K562 (cell line): ENCODE measurements around the gene PCED1B. TPM values are rescaled to one million over a fixed set of nuclear protein-coding genes. Genes with fewer than 3 reads are reported as not detected.
A peak's percentile ranks its signal among the peaks of the same experiment; 100 is the strongest.

Source experiments
- ATAC-seq: fragments of 200-7000 bp; cut with Tn5 transposase; 3 replicates; pipeline ENCODE4 v1.9.1; 2020; ENCODE audit warnings: moderate library complexity
- BruUV-seq: library from RNA; stranded (reverse); fragments of 400-500 nt; replicated peaks from 2 replicates; lab custom pipeline; 2021; lab: Mats Ljungman, UMichigan
- CTCF ChIA-PET: fragments of 300-600 bp; formaldehyde crosslinking; extraction: SDS; loops from one replicate; lab custom pipeline; 2021; ENCODE audit warnings: low intra/inter-chr PET ratio; lab: Yijun Ruan, JAX
- POLR2A ChIA-PET: fragments of 300-600, 350-650 bp; sonication (Branson Sonifier 250); formaldehyde crosslinking; extraction: SDS; loops from one replicate; lab custom pipeline; 2021; ENCODE audit warnings: antibody characterized with exemption, inconsistent platforms; lab: Yijun Ruan, JAX
- DNase-seq, 4 experiments: peaks; one replicate each; pipeline versions ENCODE4 v3.0.0 to v3.0.0-alpha.2; 2011 to 2018; ENCODE audit warnings: low spot score in 3 of 4, mixed read lengths in 3 of 4; ENCODE audit errors: extremely low read depth in 1 of 4
- FAIRE-seq: peaks from 2 replicates; lab custom pipeline; 2011; peaks lifted over from hg19 to GRCh38; lab: Jason Lieb, UNC
- H2AFZ ChIP-seq: 2 replicates; pipeline ENCODE4 v1.6.0; 2011; ENCODE audit warnings: low read depth, low read length, control low read depth, inconsistent platforms
- H3K27ac ChIP-seq: fragments of 200-600 bp; 3 replicates; pipeline ENCODE4 v1.8.0; 2011; ENCODE audit warnings: low read depth, mild to moderate bottlenecking, control low read depth, inconsistent platforms, low read length, moderate library complexity, mixed read lengths; ENCODE audit errors: extremely low read depth
- H3K27me3 ChIP-seq, 2 experiments: fragments of 300-600 bp in 1 of 2; 2 replicates in 1 of 2; 3 replicates in 1 of 2; pipeline versions ENCODE4 v1.6.0 to v1.8.0; 2011; ENCODE audit warnings: inconsistent platforms in 2 of 2, low read length in 2 of 2, mild to moderate bottlenecking in 1 of 2, mixed read lengths in 1 of 2, moderate library complexity in 1 of 2; ENCODE audit not compliant: control insufficient read depth in 2 of 2, insufficient read depth in 2 of 2
- H3K36me3 ChIP-seq: fragments of 300-600 bp; 3 replicates; pipeline ENCODE4 v1.8.0; 2011; ENCODE audit warnings: mild to moderate bottlenecking, low read length, inconsistent platforms; ENCODE audit not compliant: control insufficient read depth, insufficient read depth
- H3K4me1 ChIP-seq, 2 experiments: fragments of 200-600 bp in 1 of 2; replicated peaks in 1 of 2; 2 replicates in 1 of 2; 3 replicates in 1 of 2; pipeline versions ENCODE4 v1.5.1 to v1.8.0; 2011; ENCODE audit warnings: inconsistent platforms in 2 of 2, low read length in 2 of 2, mild to moderate bottlenecking in 1 of 2, mixed read lengths in 1 of 2, moderate library complexity in 1 of 2; ENCODE audit not compliant: control insufficient read depth in 2 of 2, insufficient read depth in 2 of 2
- H3K4me2 ChIP-seq: 2 replicates; pipeline ENCODE4 v1.6.1; 2011; ENCODE audit warnings: low read length, control low read depth, inconsistent platforms, mixed read lengths; ENCODE audit not compliant: insufficient read depth
- H3K4me3 ChIP-seq: fragments of 200-600 bp; sonication (generic), shearing (Covaris generic); 2 replicates; pipeline ENCODE4 v1.5.1; 2016; ENCODE audit warnings: control low read depth, inconsistent platforms
- H3K79me2 ChIP-seq: fragments of 200-600 bp; 3 replicates; pipeline ENCODE4 v1.8.0; 2011; ENCODE audit warnings: low read length, inconsistent platforms; ENCODE audit not compliant: control insufficient read depth, insufficient read depth
- H3K9ac ChIP-seq, 2 experiments: 2 replicates each; pipeline versions ENCODE4 v1.6.0 to v1.6.1; 2011; ENCODE audit warnings: low read depth in 2 of 2, low read length in 2 of 2, control low read depth in 1 of 2, inconsistent platforms in 1 of 2, mild to moderate bottlenecking in 1 of 2, mixed read lengths in 1 of 2; ENCODE audit not compliant: insufficient read depth in 1 of 2
- H3K9me1 ChIP-seq: one replicate; pipeline ENCODE4 v1.6.0; 2011; ENCODE audit warnings: inconsistent platforms, mild to moderate bottlenecking, low read length, moderate library complexity; ENCODE audit not compliant: control insufficient read depth, insufficient read depth
- H3K9me3 ChIP-seq: replicated peaks from 2 replicates; pipeline ENCODE4 v1.5.1; 2011; ENCODE audit warnings: low read depth, low read length, inconsistent platforms; ENCODE audit not compliant: control insufficient read depth, insufficient read depth
- H4K20me1 ChIP-seq: replicated peaks from 2 replicates; pipeline ENCODE4 v1.6.1; 2011; ENCODE audit warnings: low read length, inconsistent platforms, mixed read lengths; ENCODE audit not compliant: control insufficient read depth, insufficient read depth
- CREM ChIP-seq: IDR thresholded peaks from 2 replicates; pipeline ENCODE4 v1.6.1; 2014; ENCODE audit warnings: antibody characterized with exemption, low read depth
- CXXC5 ChIP-seq: fragments of 250-450 bp; sonication (Bioruptor Pico); IDR thresholded peaks from 2 replicates; pipeline ENCODE4 v1.8.0; 2022; ENCODE audit warnings: inconsistent platforms, mild to moderate bottlenecking, moderate library complexity
- HLTF ChIP-seq: fragments of 450-650 bp; IDR thresholded peaks from 2 replicates; pipeline ENCODE4 v1.6.1; 2016
- ILK ChIP-seq: fragments of 450-650 bp; IDR thresholded peaks from 2 replicates; pipeline ENCODE4 v1.6.1; 2016; ENCODE audit warnings: missing genetic modification characterization, low read depth, mild to moderate bottlenecking, missing compliant biosample characterization, moderate library complexity, borderline replicate concordance
- NR2F6 ChIP-seq: fragments of 450-650 bp; formaldehyde crosslinking; IDR thresholded peaks from 2 replicates; pipeline ENCODE4 v1.4.0; 2020; ENCODE audit warnings: mild to moderate bottlenecking
- SP1 ChIP-seq: sonication (generic); formaldehyde crosslinking; IDR thresholded peaks from 2 replicates; pipeline ENCODE4 v1.8.1; 2022; ENCODE audit warnings: mild to moderate bottlenecking, missing genetic modification reagents
- TARDBP ChIP-seq: fragments of 450-650 bp; IDR thresholded peaks from 2 replicates; pipeline ENCODE4 v1.6.1; 2016
- WGBS: fragments of 100-300 bp; shearing (Covaris generic); methylation state at CpG from one replicate; pipeline ENCODE4 v1.1.6; 2016; ENCODE audit warnings: low coverage, mixed read lengths; ENCODE audit not compliant: insufficient coverage; ENCODE audit errors: missing lambda C conversion rate; 5-methylcytosine and 5-hydroxymethylcytosine counted together
- in situ Hi-C: fragments of 300-500 bp; cut with MboI; formaldehyde crosslinking; loops from 4 replicates; pipeline ENCODE4 v1.15.0; 2018; ENCODE audit warnings: inconsistent platforms, mixed read lengths
- intact Hi-C: fragments of 100-400 bp; cut with micrococcal nuclease; formaldehyde crosslinking; loops from 2 replicates; pipeline ENCODE4 v1.14.2; 2022
- polyA plus RNA-seq, 8 experiments: library from polyadenylated mRNA; depleted of rRNA in 4 of 8; stranded (reverse) in 5 of 8; unstranded in 3 of 8; fragments of >200 nt; fragmentation: Nextera tagmentation in 2 of 8; fragmentation: Illumina TruSeq in 1 of 8; extraction: Ambion mirVana in 2 of 8; extraction: Trizol in 1 of 8; gene quantifications; 2 replicates each; pipeline versions ENCODE4 v1.2.1 to v1.2.3, GENCODE V29; 2011 to 2014; ENCODE audit warnings: inconsistent platforms in 1 of 8, missing spikeins in 1 of 8
- total RNA-seq, 7 experiments: library from RNA; depleted of rRNA in 6 of 7; stranded (reverse); fragments of >200 nt in 6 of 7; fragmentation: Illumina TruSeq in 2 of 7; extraction: Trizol in 2 of 7; gene quantifications; 2 replicates each; pipeline versions ENCODE4 v1.2.1 to v1.2.3, GENCODE V29; 2011 to 2021; ENCODE audit warnings: low replicate concordance in 1 of 7
- TF ChIP-seq, protein P1 (sequence below): fragments of 150-350 bp; IDR thresholded peaks from 2 replicates; pipeline ENCODE4 v1.6.1; 2014; ENCODE audit warnings: low read depth, mild to moderate bottlenecking, low read length, borderline replicate concordance
- TF ChIP-seq, protein P2 (sequence below): fragments of 250-450 bp; sonication (Bioruptor Pico); IDR thresholded peaks from 2 replicates; pipeline ENCODE4 v1.9.0; 2021; ENCODE audit warnings: mild to moderate bottlenecking, inconsistent platforms
- TF ChIP-seq, protein P3 (sequence below): fragments of 450-650 bp; IDR thresholded peaks from 2 replicates; pipeline ENCODE4 v1.6.1; 2017; ENCODE audit warnings: antibody characterized with exemption, mild to moderate bottlenecking
- TF ChIP-seq, protein P4 (sequence below): fragments of 450-650 bp; formaldehyde crosslinking; conservative IDR thresholded peaks from 2 replicates; pipeline ENCODE4 v1.4.0; 2022; ENCODE audit warnings: mild to moderate bottlenecking, missing genetic modification characterization

Gene PCED1B
- total and polyA plus RNA-seq, 9 of the 15 experiments (the other 6 are each of a cell fraction or from before 2014, with no cell fraction given), result 1.2 to 9.3 (median 2.5) TPM

DNA sequence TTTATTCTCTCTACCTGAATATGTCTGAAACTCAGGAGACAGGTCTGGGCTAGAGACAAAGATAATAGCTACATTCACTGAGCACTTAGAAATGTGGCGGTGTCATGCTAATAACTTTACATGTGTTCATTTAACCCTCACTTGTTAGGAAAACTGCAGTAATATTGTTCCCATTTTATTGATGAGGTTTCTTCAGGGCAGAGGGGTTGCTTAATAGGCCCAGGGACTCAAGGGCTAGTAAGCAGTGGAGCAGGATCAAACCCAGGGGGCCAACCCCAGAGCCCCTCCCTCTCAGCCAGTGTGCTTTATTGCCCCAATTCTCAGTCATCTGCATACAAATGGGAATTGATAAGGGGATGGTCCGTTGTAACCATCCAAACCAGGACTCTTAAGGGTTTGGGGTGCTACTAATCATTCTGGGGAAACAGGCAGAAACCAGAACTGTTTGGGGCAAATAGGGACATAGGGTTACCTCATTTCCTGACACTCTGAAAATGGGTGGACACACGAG, 143.2 kb downstream of the PCED1B start:
- CTCF ChIA-PET, result no interaction called here
- TF ChIP-seq, protein P1, sequence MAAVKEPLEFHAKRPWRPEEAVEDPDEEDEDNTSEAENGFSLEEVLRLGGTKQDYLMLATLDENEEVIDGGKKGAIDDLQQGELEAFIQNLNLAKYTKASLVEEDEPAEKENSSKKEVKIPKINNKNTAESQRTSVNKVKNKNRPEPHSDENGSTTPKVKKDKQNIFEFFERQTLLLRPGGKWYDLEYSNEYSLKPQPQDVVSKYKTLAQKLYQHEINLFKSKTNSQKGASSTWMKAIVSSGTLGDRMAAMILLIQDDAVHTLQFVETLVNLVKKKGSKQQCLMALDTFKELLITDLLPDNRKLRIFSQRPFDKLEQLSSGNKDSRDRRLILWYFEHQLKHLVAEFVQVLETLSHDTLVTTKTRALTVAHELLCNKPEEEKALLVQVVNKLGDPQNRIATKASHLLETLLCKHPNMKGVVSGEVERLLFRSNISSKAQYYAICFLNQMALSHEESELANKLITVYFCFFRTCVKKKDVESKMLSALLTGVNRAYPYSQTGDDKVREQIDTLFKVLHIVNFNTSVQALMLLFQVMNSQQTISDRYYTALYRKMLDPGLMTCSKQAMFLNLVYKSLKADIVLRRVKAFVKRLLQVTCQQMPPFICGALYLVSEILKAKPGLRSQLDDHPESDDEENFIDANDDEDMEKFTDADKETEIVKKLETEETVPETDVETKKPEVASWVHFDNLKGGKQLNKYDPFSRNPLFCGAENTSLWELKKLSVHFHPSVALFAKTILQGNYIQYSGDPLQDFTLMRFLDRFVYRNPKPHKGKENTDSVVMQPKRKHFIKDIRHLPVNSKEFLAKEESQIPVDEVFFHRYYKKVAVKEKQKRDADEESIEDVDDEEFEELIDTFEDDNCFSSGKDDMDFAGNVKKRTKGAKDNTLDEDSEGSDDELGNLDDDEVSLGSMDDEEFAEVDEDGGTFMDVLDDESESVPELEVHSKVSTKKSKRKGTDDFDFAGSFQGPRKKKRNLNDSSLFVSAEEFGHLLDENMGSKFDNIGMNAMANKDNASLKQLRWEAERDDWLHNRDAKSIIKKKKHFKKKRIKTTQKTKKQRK, result no peak
- TF ChIP-seq, protein P2, sequence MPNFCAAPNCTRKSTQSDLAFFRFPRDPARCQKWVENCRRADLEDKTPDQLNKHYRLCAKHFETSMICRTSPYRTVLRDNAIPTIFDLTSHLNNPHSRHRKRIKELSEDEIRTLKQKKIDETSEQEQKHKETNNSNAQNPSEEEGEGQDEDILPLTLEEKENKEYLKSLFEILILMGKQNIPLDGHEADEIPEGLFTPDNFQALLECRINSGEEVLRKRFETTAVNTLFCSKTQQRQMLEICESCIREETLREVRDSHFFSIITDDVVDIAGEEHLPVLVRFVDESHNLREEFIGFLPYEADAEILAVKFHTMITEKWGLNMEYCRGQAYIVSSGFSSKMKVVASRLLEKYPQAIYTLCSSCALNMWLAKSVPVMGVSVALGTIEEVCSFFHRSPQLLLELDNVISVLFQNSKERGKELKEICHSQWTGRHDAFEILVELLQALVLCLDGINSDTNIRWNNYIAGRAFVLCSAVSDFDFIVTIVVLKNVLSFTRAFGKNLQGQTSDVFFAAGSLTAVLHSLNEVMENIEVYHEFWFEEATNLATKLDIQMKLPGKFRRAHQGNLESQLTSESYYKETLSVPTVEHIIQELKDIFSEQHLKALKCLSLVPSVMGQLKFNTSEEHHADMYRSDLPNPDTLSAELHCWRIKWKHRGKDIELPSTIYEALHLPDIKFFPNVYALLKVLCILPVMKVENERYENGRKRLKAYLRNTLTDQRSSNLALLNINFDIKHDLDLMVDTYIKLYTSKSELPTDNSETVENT (CRISPR knock-in tag), result no peak
- TF ChIP-seq, protein P3, sequence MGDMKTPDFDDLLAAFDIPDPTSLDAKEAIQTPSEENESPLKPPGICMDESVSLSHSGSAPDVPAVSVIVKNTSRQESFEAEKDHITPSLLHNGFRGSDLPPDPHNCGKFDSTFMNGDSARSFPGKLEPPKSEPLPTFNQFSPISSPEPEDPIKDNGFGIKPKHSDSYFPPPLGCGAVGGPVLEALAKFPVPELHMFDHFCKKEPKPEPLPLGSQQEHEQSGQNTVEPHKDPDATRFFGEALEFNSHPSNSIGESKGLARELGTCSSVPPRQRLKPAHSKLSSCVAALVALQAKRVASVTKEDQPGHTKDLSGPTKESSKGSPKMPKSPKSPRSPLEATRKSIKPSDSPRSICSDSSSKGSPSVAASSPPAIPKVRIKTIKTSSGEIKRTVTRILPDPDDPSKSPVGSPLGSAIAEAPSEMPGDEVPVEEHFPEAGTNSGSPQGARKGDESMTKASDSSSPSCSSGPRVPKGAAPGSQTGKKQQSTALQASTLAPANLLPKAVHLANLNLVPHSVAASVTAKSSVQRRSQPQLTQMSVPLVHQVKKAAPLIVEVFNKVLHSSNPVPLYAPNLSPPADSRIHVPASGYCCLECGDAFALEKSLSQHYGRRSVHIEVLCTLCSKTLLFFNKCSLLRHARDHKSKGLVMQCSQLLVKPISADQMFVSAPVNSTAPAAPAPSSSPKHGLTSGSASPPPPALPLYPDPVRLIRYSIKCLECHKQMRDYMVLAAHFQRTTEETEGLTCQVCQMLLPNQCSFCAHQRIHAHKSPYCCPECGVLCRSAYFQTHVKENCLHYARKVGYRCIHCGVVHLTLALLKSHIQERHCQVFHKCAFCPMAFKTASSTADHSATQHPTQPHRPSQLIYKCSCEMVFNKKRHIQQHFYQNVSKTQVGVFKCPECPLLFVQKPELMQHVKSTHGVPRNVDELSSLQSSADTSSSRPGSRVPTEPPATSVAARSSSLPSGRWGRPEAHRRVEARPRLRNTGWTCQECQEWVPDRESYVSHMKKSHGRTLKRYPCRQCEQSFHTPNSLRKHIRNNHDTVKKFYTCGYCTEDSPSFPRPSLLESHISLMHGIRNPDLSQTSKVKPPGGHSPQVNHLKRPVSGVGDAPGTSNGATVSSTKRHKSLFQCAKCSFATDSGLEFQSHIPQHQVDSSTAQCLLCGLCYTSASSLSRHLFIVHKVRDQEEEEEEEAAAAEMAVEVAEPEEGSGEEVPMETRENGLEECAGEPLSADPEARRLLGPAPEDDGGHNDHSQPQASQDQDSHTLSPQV, result peak; percentile 79
- TF ChIP-seq NR2F6 (CRISPR knock-in tag), result no peak
- TF ChIP-seq, protein P4, sequence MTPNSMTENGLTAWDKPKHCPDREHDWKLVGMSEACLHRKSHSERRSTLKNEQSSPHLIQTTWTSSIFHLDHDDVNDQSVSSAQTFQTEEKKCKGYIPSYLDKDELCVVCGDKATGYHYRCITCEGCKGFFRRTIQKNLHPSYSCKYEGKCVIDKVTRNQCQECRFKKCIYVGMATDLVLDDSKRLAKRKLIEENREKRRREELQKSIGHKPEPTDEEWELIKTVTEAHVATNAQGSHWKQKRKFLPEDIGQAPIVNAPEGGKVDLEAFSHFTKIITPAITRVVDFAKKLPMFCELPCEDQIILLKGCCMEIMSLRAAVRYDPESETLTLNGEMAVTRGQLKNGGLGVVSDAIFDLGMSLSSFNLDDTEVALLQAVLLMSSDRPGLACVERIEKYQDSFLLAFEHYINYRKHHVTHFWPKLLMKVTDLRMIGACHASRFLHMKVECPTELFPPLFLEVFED (CRISPR knock-in tag), result no peak
- TF ChIP-seq HLTF, result no peak
- no peak for TF ChIP-seq CXXC5 (CRISPR knock-in tag)
- no peak for TF ChIP-seq CREM
- no peak for TF ChIP-seq TARDBP
- no peak for TF ChIP-seq SP1
- no peak for TF ChIP-seq ILK (tag)

More for the DNA sequence above, 143.2 kb downstream of the PCED1B start:
- intact Hi-C loops (no loop called here), in situ Hi-C loops (no loop called here)
- H3K9me1 ChIP-seq, result no peaks in the 10 kb centered on the region
- H3K27me3 ChIP-seq, result no peaks in the 10 kb centered on the region
- H3K4me1 ChIP-seq, result peaks cover 6 to 12% of the 10 kb centered on the region in 2 experiments; a peak in 4 of 5 replicates
- DNase-seq (no peak), FAIRE-seq (no peak), ATAC-seq (peak; percentile 43)
- H4K20me1 ChIP-seq, result no peaks in the 10 kb centered on the region
- peak overlapping the region in 1 of 2 experiments; percentile 66; a peak in 2 of 4 replicates for H3K9ac ChIP-seq
- H2AFZ ChIP-seq, result peak overlapping the region; percentile 91
- peaks cover 7% of the 10 kb centered on the region; the same call in 1 of the 3 replicates for H3K79me2 ChIP-seq
- 31% methylated on average over 3 of the region's 3 CpGs for WGBS
- no TSS peak for BruUV-seq
- peak overlapping the region; percentile 67 for H3K4me2 ChIP-seq
- peak overlapping the region; percentile 71 for H3K27ac ChIP-seq
- POLR2A ChIA-PET, result interaction anchor here (0.6 kb wide), 1 partner anchor 66 kb away, joined by 3 read pairs; no protein-coding TSS in a partner anchor
- no peak overlapping the region for H3K4me3 ChIP-seq
- no peaks in the 10 kb centered on the region for H3K9me3 ChIP-seq
- H3K36me3 ChIP-seq, result no peaks in the 10 kb centered on the region
